ENCODE results near the gene CRMP1.

Gene CRMP1

DNA sequence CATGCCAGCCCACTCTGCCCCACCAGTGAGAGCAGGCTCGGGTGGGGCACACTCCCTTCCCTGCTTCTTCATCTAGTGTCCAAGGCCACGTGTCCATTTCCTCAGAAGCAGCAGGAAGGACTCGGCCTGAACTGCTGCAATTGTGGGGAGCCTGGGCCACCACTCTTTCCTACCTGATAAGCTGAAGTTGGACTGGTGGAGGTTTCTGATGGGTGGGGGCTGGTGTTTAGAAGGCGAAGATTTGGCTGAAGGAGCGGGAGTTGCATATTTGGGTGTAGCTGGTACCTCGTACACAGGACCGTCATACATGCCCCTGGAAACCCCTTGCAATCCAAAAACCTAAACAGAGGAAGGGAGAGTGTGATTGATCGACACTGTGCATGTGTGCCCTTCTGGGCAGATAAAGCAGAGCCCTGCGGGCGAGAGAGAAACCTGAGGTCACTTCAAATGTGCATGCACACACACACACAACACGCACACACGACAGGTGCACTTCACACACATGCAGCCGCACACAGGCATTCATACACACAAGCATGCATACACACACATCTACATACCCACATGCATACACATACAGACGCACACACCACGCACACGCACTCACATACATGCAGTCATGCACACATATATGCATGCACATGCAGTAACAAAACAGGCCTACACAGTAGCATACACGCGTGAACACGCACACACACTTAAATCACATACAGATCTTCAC, 67.4 kb downstream of the CRMP1 start:
- Histone ChIP-seq H3K4me1 (ENCODE audit: control insufficient read depth, insufficient read depth, low read length) (peaks cover 11% of the 10 kb centered on the region), H3K4me2 (ENCODE audit: low read length) (no peak overlapping the region), H3K36me3 (ENCODE audit: insufficient read depth, low read length) (peaks cover 91% of the 10 kb centered on the region)

DNA sequence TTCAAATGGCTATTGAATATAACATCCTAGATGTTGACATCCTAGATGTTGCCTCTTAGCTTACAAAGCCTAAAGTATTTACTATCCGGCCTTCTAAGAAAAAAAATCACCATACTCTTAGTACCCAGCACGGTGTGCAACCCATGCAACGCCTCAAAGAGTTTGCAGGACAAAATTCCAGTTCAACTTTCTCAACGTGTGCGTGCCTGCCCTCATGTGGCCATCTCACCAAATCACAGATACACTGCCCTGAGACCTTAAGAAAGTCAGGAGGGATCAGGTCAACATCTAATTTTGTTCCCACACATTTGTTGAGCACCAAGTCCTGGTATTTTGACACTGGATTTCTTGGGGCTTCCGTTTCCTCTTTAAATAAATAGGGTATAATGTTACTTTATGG, 68.3 kb downstream of the CRMP1 start:
- H3K4me2 ChIP-seq (ENCODE audit: low read length), result no peak overlapping the region
- H3K4me1 ChIP-seq (ENCODE audit: control insufficient read depth, insufficient read depth, low read length), result peaks cover 11% of the 10 kb centered on the region
- H3K4me3 ChIP-seq (ENCODE audit: low read length), result no peak overlapping the region
- H3K9me3 ChIP-seq (replicated peaks; ENCODE audit: low read length), result no peaks in the 10 kb centered on the region
- H3K9ac ChIP-seq (ENCODE audit: low read depth, low read length), result no peak overlapping the region
- H3K36me3 ChIP-seq (ENCODE audit: insufficient read depth, low read length), result peaks cover 95% of the 10 kb centered on the region
- no peaks in the 10 kb centered on the region for H3K27me3 ChIP-seq (ENCODE audit: control insufficient read depth, insufficient read depth, low read length)

More for the DNA sequence above, 67.4 kb downstream of the CRMP1 start:
- Histone ChIP-seq H3K9ac (ENCODE audit: low read depth, low read length) (no peak overlapping the region), H3K4me3 (ENCODE audit: low read length) (no peak overlapping the region), H3K9me3 (replicated peaks; ENCODE audit: low read length) (no peaks in the 10 kb centered on the region), H3K27me3 (ENCODE audit: control insufficient read depth, insufficient read depth, low read length) (no peaks in the 10 kb centered on the region)

- H3K36me3 ChIP-seq (ENCODE audit: insufficient read depth, low read length), result peaks cover 95% of the 10 kb centered on the region
- H3K4me1 ChIP-seq (ENCODE audit: control insufficient read depth, insufficient read depth, low read length), result peaks cover 11% of the 10 kb centered on the region
- H3K9ac ChIP-seq (ENCODE audit: low read depth, low read length), result no peak overlapping the region
- no peak overlapping the region for H3K4me2 ChIP-seq (ENCODE audit: low read length)
- no peaks in the 10 kb centered on the region for H3K27me3 ChIP-seq (ENCODE audit: control insufficient read depth, insufficient read depth, low read length)
- no peak overlapping the region for H3K4me3 ChIP-seq (ENCODE audit: low read length)
- H3K9me3 ChIP-seq (replicated peaks; ENCODE audit: low read length), result no peaks in the 10 kb centered on the region
Measured at GRCh38 chr4:5824227-5824626, 68.7 kb downstream of the CRMP1 start.

GRCh38 chr4:5823542-5824211, 69.2 kb downstream of the CRMP1 start:
- peaks cover 11% of the 10 kb centered on the region for H3K4me1 ChIP-seq (ENCODE audit: control insufficient read depth, insufficient read depth, low read length)

GRCh38 chr4:5822619-5823018, 70.3 kb downstream of the CRMP1 start:
- H3K9ac ChIP-seq (ENCODE audit: low read depth, low read length), result no peak overlapping the region
- H3K9me3 ChIP-seq (replicated peaks; ENCODE audit: low read length), result no peaks in the 10 kb centered on the region
- no peak overlapping the region for H3K4me3 ChIP-seq (ENCODE audit: low read length)
- H3K36me3 ChIP-seq (ENCODE audit: insufficient read depth, low read length), result peaks cover 97% of the 10 kb centered on the region
- peaks cover 11% of the 10 kb centered on the region for H3K4me1 ChIP-seq (ENCODE audit: control insufficient read depth, insufficient read depth, low read length)
- no peak overlapping the region for H3K4me2 ChIP-seq (ENCODE audit: low read length)
- H3K27me3 ChIP-seq (ENCODE audit: control insufficient read depth, insufficient read depth, low read length), result no peaks in the 10 kb centered on the region

More at GRCh38 chr4:5823542-5824211, 69.2 kb downstream of the CRMP1 start:
- Histone ChIP-seq H3K9me3 (replicated peaks; ENCODE audit: low read length) (no peaks in the 10 kb centered on the region), H3K4me2 (ENCODE audit: low read length) (no peak overlapping the region), H3K27me3 (ENCODE audit: control insufficient read depth, insufficient read depth, low read length) (no peaks in the 10 kb centered on the region), H3K36me3 (ENCODE audit: insufficient read depth, low read length) (peaks cover 97% of the 10 kb centered on the region), H3K9ac (ENCODE audit: low read depth, low read length) (no peak overlapping the region), H3K4me3 (ENCODE audit: low read length) (no peak overlapping the region)

GRCh38 chr4:5821665-5822358, 71.1 kb downstream of the CRMP1 start:
- Histone ChIP-seq H3K9me3 (replicated peaks; ENCODE audit: low read length) (no peaks in the 10 kb centered on the region), H3K4me3 (ENCODE audit: low read length) (no peak overlapping the region), H3K36me3 (ENCODE audit: insufficient read depth, low read length) (peaks cover 99% of the 10 kb centered on the region), H3K27me3 (ENCODE audit: control insufficient read depth, insufficient read depth, low read length) (no peaks in the 10 kb centered on the region), H3K4me1 (ENCODE audit: control insufficient read depth, insufficient read depth, low read length) (peaks cover 5% of the 10 kb centered on the region), H3K9ac (ENCODE audit: low read depth, low read length) (no peak overlapping the region), H3K4me2 (ENCODE audit: low read length) (no peak overlapping the region)

DNA sequence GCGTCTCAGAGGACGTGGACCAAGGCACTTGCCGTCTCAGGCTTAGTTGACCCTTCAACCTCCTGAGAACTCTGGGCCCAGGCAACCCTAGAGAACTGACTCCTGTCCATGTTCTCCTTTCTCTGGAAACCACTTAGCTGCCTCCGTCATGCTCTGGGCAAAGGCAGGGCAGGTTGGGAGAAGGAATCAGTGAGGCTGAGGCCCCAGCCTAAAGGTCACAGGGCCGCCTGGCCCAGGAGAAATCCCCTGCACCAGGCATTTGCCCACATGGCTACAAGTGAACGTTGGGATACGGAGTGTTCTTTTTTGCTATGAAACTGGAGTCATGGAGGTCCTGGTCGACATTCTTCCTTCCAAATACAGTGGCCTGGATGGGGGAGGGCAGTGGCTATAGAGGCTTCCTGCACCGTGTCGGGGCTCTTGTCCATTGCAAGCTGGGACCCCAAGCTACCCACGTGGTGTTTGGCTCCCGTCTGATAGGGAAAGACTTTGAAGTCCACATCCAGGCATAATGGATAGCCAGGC, 76.0 kb downstream of the CRMP1 start:
- Histone ChIP-seq H3K27me3 (ENCODE audit: control insufficient read depth, insufficient read depth, low read length) (no peaks in the 10 kb centered on the region), H3K4me2 (ENCODE audit: low read length) (no peak overlapping the region), H3K9me3 (replicated peaks; ENCODE audit: low read length) (no peaks in the 10 kb centered on the region), H3K4me3 (ENCODE audit: low read length) (no peak overlapping the region), H3K36me3 (ENCODE audit: insufficient read depth, low read length) (peaks cover 96% of the 10 kb centered on the region), H3K9ac (ENCODE audit: low read depth, low read length) (no peak overlapping the region), H3K4me1 (ENCODE audit: control insufficient read depth, insufficient read depth, low read length) (no peaks in the 10 kb centered on the region)

DNA sequence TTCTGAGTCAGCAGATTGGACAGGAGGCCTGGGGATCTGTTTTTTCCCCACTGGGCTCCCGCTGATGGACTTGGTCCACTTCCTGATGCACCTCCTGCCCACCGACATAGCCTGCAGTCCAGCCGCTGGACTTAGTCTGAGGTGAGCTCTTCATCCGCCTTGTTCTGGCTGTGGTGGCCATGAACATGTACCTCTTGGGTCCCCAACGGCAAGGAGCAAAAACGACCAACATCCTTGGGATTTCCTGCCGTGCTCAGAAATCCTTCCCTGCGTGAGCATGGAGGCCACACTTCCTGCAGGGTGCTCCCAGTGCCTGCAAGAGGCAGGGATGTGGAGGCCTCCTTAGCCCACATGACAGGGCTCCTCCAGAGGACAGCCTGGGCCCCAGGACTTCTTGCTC, 76.8 kb downstream of the CRMP1 start:
- Histone ChIP-seq H3K4me3 (ENCODE audit: low read length) (no peak overlapping the region), H3K36me3 (ENCODE audit: insufficient read depth, low read length) (peaks cover 96% of the 10 kb centered on the region), H3K4me2 (ENCODE audit: low read length) (no peak overlapping the region), H3K9me3 (replicated peaks; ENCODE audit: low read length) (no peaks in the 10 kb centered on the region), H3K9ac (ENCODE audit: low read depth, low read length) (no peak overlapping the region), H3K4me1 (ENCODE audit: control insufficient read depth, insufficient read depth, low read length) (no peaks in the 10 kb centered on the region), H3K27me3 (ENCODE audit: control insufficient read depth, insufficient read depth, low read length) (no peaks in the 10 kb centered on the region)

GRCh38 chr4:5815641-5816040, 77.2 kb downstream of the CRMP1 start:
- no peak overlapping the region for H3K9ac ChIP-seq (ENCODE audit: low read depth, low read length)
- H3K4me2 ChIP-seq (ENCODE audit: low read length), result no peak overlapping the region
- no peaks in the 10 kb centered on the region for H3K9me3 ChIP-seq (replicated peaks; ENCODE audit: low read length)
- no peaks in the 10 kb centered on the region for H3K27me3 ChIP-seq (ENCODE audit: control insufficient read depth, insufficient read depth, low read length)
- H3K36me3 ChIP-seq (ENCODE audit: insufficient read depth, low read length), result peaks cover 96% of the 10 kb centered on the region
- H3K4me3 ChIP-seq (ENCODE audit: low read length), result no peak overlapping the region
- no peaks in the 10 kb centered on the region for H3K4me1 ChIP-seq (ENCODE audit: control insufficient read depth, insufficient read depth, low read length)

DNA sequence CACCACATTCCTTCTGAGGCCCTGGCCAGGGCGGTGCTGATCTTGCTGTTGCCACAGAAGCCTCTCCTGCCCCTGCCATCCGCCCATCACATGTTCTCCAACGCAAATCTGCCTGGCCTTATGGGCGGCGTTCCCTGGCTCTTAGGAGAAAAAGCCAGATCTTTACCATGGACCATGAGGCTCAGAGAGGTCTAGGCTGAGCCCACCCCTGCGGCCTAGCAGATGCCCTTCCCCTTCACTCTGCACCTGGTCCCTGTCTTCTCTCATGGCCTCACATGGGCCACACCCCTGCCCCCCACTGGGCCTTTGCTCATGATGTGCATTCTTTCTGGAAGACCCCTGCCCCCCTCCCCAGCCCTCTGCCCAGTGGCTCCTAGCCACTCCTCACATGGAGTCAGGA, 78.5 kb downstream of the CRMP1 start:
- H3K4me1 ChIP-seq (ENCODE audit: control insufficient read depth, insufficient read depth, low read length), result no peaks in the 10 kb centered on the region
- peaks cover 96% of the 10 kb centered on the region for H3K36me3 ChIP-seq (ENCODE audit: insufficient read depth, low read length)
- no peaks in the 10 kb centered on the region for H3K27me3 ChIP-seq (ENCODE audit: control insufficient read depth, insufficient read depth, low read length)
- H3K4me3 ChIP-seq (ENCODE audit: low read length), result no peak overlapping the region
- no peak overlapping the region for H3K9ac ChIP-seq (ENCODE audit: low read depth, low read length)
- H3K9me3 ChIP-seq (replicated peaks; ENCODE audit: low read length), result no peaks in the 10 kb centered on the region
- no peak overlapping the region for H3K4me2 ChIP-seq (ENCODE audit: low read length)

DNA sequence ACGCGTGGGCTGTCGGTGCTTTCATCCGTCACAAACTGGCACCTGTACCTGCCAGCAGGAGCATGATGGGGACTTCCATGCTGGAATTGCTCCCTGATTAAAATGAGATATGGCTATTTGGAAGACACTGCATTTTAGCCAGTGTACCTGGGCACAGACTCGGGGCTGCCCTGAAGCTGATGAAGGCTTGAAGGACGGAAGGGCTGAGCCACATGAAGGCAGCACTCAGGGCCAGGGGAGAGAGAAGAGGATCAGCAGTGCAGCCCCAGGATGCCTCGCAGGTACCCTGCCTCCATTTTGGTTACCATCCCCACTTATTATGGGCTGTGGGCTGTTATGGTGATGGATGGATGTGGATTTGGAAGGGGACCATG, 79.0 kb downstream of the CRMP1 start:
- Histone ChIP-seq H3K9me3 (replicated peaks; ENCODE audit: low read length) (no peaks in the 10 kb centered on the region), H3K4me2 (ENCODE audit: low read length) (no peak overlapping the region), H3K27me3 (ENCODE audit: control insufficient read depth, insufficient read depth, low read length) (no peaks in the 10 kb centered on the region), H3K9ac (ENCODE audit: low read depth, low read length) (no peak overlapping the region), H3K36me3 (ENCODE audit: insufficient read depth, low read length) (peaks cover 96% of the 10 kb centered on the region), H3K4me3 (ENCODE audit: low read length) (no peak overlapping the region), H3K4me1 (ENCODE audit: control insufficient read depth, insufficient read depth, low read length) (no peaks in the 10 kb centered on the region)
